Kidney tubule cell (primary cell): Measurements from ENCODE around the gene IL1R2.
"Not testable (repeated sequence)": the region's sequence is repeated elsewhere in the genome, so short reads cannot be mapped to it uniquely, and the experiment has no call there.

Source experiments
- DNase-seq: peaks from one replicate; pipeline ENCODE4 v3.0.0-alpha.2; 2018; ENCODE audit warnings: low spot score

The IL1R2 gene

GRCh38 chr2:102000012-102000411, 8.3 kb downstream of the IL1R2 start:
- DNase-seq: no peak

- DNase-seq: peak; percentile 86
Measured at GRCh38 chr2:102000813-102001766, 9.3 kb downstream of the IL1R2 start.

DNA sequence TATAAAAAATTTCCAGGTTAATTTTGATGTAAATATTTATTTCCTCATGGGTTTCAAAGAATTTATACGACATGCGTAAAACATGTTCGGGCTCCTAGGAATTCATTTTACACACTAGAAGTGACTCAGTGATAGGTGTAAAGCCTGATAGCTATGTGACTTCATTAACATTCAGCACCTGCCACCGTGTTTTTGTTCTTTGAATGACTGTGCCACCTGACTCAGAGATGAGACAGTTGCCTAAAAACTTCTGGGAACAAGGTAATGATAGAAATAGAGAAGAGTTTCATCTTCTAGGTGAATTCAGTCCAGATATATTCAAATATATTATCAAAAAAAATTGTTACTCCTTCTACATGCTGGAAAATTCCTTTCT, 10.0 kb downstream of the IL1R2 start:
- DNase-seq: peak; percentile 89

- DNase-seq: no peak
Measured at GRCh38 chr2:102002228-102002627, 10.5 kb downstream of the IL1R2 start.

DNA sequence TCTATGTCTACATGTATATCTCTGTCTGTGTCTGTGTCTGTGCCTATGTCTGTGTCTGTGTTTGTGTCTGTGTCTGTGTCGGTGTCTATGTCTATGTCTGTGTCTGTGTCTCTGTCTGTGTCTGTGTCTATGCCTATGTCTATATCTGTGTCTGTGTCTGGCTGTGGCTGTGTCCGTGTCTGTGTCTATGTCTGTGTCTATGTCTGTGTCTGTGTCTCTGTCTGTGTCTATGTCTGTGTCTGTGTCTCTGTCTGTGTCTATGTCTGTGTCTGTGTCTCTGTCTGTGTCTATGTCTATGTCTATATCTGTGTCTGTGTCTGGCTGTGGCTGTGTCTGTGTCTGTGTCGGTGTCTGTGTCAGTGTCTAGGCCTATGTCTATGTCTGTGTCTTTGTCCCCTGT, 11.1 kb downstream of the IL1R2 start:
- not testable (repeated sequence) for DNase-seq

DNA sequence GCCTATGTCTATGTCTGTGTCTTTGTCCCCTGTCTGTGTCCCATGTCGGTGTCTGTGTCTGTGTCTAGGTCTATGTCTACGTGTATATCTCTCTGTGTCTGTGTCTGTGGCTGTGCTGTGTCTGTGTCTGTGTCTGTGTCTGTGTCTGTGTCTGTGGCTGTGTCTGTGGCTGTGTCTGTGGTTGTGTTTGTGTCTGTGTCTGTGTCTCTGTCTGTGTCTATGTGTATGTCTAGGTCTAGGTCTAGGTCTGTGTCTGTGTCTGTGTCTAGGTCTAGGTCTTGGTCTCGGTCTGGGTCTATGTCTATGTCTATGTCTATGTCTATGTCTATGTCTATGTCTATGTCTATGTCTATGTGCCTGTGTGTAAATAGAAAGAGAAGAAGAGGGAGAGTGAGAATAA, 11.9 kb downstream of the IL1R2 start:
- DNase-seq: no peak

GRCh38 chr2:102004581-102004980, 12.8 kb downstream of the IL1R2 start:
- no peak for DNase-seq

- DNase-seq: no peak
Measured at GRCh38 chr2:102005449-102005848, 13.7 kb downstream of the IL1R2 start.

- DNase-seq: peak; percentile 33
Measured at GRCh38 chr2:102005989-102006885, 14.5 kb downstream of the IL1R2 start.

GRCh38 chr2:102006886-102007278, 15.1 kb downstream of the IL1R2 start:
- DNase-seq: no peak

- DNase-seq: no peak
Measured at GRCh38 chr2:102008490-102008889, 16.7 kb downstream of the IL1R2 start.

- DNase-seq: no peak
Measured at GRCh38 chr2:102009557-102009956, 17.8 kb downstream of the IL1R2 start.

GRCh38 chr2:102010902-102011301, 19.1 kb downstream of the IL1R2 start:
- no peak for DNase-seq

DNA sequence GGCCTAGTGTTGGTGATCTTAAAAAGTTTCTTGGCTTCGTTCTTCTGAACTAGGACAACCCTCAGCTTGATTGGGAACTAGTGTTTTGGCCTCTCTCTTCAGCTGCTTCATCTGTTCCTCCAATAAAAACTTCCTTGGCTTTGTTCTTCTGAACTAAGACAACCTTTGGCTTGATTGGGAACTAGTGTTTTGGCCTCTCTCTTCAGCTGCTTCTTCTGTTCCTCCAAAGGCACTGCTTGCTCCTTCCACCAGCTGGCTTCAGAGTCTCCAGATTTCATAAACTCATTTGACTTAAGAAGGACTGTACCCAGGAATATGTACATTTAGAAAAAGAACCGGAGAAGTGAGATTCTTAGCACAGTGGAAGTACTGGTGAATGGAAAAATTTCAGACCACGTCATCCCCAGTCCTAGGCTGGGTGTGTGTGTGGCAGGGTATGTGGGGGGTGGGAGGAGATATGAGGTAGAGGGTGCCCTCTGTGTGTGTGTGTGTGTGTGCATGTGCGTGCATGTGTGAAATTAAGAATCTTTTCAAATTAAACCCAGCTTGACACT, 20.4 kb downstream of the IL1R2 start:
- DNase-seq: no peak

GRCh38 chr2:102013206-102014040, 21.7 kb downstream of the IL1R2 start:
- peak; percentile 21 for DNase-seq

GRCh38 chr2:102014041-102014345, 22.2 kb downstream of the IL1R2 start:
- DNase-seq: no peak

- no peak for DNase-seq
Measured at GRCh38 chr2:102015399-102015798, 23.6 kb downstream of the IL1R2 start.

GRCh38 chr2:102016399-102016955, 24.7 kb downstream of the IL1R2 start:
- no peak for DNase-seq

DNA sequence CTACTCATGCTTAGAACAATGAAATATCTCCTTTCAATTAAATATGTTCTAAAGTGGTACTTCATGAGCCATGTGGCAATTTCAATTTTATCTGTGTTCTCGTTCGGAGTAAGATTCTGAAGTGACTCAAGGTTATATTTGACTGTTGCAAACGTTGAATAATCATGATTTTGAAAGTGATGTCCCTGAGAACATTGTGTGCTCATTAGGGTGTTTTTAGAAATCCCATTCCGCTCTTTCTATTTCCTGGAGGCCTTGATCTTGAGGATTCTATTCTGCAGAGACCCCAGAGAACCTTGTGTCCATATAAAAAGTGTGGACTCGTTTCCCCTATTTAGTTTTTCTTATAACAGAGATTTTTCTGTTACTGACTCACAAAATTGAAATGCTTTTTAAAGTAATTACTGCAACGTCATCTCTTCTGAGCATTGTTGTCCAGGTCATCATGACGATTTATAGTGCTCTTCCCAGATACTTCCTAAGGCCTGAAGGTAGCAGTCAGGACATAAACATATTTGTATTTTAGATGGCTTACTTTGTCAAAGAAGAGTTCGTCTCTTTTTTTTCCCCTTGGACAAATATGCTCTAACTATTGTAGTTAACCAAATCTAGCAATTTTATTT, 27.2 kb downstream of the IL1R2 start:
- DNase-seq: no peak

DNA sequence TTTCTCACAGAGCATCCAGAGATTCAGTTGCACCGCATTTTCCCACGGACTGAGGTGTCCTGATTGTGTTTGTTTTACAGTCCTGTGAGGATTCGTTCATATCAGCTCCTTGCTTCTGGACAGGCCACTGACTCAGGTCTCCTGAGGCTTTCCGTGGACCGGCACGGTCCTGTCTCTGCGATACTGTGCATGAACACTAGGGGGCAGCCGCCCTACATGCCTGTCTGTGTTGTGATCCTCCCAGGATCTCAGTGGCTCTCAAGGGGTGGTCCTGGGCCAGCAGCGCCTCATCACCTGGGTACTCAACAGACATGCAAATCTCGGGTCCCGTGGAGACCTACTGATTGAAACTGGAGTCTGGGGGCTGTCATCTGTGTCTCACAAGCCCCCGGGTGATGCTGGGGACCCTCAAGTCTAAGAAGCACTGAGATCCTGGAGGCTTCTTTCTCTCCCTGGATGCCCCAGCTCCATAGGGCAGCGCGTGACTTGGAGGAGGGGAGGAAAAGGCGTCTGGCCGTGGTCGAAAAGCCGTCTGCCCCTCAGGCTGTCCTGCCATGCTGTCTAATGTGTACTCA, 28.9 kb downstream of the IL1R2 start:
- peak; percentile 85 for DNase-seq

- no peak for DNase-seq
Measured at GRCh38 chr2:102021779-102022178, 30.0 kb downstream of the IL1R2 start.
